Skin epidermis (tissue), 12 donors: ENCODE measurements around the gene PIK3R6.
A peak's percentile ranks its signal among the peaks of the same experiment; 100 is the strongest.

Source experiments
- H3K27ac ChIP-seq, 21 experiments: fragments of 200-600 bp; sonication (generic) in 11 of 21; one replicate each; pipeline ENCODE4 v1.5.0; 2020; ENCODE audit warnings: mild to moderate bottlenecking in 3 of 21, inconsistent platforms in 2 of 21, moderate library complexity in 2 of 21
- H3K4me3 ChIP-seq, 7 experiments: fragments of 200-600 bp; sonication (generic) in 2 of 7; one replicate each; pipeline ENCODE4 v1.5.0; 2020; ENCODE audit warnings: inconsistent platforms in 2 of 7, mild to moderate bottlenecking in 2 of 7, moderate library complexity in 1 of 7

Gene PIK3R6

GRCh38 chr17:8875957-8876356 is 8.5 kb upstream of the PIK3R6 start:
- Histone ChIP-seq H3K27ac (no peak overlapping the region), H3K4me3 (no peak overlapping the region)

- Histone ChIP-seq H3K4me3 (no peak overlapping the region), H3K27ac (no peak overlapping the region)
These were observed 8.0 kb upstream of the PIK3R6 start for GRCh38 chr17:8875436-8875835.

DNA sequence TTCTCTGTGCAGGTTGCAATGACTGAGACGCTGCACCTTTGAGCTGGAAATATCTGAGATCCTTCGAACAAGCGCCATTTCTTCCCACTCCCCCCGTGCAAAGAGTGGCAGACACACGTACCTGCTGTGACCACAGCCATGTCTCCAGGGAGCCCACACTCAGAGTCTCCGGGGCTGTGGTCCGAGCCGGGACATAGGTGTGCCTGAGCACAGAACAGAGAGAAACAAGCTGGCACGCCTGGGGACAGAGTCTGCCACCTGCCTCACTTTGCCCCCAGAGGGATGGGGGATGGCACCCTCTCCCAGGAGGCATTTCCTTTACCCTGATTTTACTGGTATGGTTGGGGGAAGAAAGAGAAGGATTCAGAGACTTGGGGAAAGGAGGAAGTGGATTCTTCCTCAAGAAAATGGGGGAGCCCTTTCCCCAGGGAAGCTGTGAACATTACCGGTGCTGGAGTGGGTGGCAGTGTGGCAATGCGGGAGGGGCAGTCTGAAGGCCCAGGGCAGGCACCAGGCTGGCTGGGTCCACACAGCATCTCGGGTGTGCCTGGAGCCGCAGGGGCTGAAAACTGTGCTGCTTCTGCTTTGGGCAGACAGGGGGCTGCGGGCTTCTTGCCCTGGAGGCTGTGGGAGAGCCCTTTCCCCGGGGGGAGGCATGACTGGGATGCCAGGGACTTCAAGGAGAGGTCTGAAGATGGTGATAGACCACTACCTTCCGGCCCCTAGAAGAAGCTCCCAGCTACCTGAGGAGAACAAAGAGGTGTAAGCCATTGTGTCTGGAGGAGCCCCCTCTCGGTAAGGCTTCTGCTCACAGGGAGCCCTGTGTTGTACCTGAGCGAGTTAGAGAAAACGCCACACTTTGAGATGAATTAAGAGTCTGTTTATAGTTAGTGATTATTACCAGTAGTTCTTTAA is 6.6 kb upstream of the PIK3R6 start:
- H3K27ac ChIP-seq: no peak overlapping the region
- H3K4me3 ChIP-seq: no peak overlapping the region

DNA sequence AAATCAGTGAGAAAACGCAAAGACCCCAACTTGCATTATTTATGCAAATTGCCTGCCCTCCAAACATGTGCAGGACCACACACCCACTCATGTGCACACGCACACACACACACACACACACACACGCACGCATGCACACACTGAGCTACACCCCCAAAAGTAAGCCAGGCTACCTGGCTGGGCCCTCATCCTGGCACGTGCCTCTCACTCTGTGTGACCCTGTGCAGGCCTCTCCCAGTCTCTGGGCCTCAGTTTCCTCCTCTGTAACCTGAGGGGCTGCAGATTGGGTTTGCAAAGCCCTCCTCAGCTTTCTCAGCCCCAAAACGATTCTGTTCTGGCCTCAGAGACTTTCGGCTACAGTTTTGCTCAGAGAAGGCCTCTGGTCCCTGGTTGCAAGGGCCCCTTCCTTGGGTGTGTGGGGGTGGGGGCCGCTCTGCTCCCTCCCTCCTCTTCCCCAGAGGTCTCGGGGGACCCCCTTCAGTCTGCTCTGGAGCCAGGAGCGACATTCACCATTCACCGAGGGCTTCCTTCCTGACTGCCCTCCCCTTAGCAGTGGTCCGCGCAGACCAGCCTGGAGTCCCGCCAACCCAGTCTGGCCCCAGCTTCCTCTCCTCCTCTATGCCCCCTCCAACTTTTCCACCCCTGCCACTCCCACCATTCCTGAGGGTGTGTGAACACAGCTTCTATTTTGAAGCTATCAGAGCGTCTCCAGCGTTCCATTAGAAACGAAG is 5.4 kb upstream of the PIK3R6 start:
- no peak overlapping the region for H3K4me3 ChIP-seq
- no peak overlapping the region for H3K27ac ChIP-seq

DNA sequence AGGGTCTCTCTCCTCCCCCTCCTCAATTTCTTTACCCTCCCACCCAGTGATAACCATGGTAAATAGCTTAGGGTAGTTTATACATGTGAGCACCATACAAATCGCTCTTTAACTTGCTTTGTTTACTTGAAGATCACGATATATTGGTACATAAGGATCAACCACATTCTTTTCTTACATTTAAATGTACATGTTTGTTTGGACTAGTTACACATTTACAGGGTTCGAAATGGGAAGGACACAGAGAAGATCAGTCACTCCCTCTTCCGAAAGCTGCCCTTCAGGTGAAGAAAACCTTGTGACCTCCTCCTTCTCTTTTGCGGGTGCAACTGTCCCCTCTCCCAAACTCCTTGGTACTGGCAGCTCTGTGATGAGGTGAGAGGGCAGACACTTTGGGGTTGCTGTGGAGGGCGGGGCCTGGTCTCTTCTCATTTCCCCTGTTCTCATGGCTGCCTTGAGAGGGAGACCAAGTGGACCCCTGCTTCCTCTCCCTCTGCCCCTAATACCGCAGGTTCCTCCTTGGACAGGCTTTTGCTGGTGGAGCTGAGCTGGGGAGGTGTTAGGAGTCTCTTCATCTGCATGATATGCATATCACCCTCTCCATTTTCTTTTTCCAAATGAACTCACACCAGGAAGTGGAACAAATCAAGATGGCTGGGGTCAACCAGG is 4.7 kb upstream of the PIK3R6 start:
- Histone ChIP-seq H3K4me3 (no peak overlapping the region), H3K27ac (no peak overlapping the region)

DNA sequence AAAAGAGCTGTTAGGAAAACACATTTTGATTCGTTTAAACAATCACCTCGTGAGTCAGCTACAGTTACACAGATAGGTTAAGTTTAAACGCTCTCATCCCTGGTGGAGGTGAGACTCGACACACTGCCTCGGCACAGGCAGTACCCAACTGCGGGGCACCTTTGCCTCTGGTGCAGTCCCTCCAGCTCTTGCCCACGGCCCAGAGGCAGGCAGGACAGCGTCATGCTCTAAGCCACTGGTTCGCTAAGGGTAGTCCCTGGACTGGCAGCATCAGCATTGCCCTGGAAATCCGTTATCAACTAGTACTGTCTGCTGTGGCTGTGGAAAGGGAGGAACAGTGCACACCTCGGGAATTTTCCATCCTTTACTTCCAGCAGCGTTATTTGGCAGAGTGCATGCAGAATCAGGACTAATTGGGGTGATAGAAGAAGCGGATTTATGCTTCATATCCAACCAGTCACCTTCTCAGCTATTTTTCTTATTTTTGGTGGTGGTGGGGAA is 3.7 kb upstream of the PIK3R6 start:
- Histone ChIP-seq H3K27ac (no peak overlapping the region), H3K4me3 (no peak overlapping the region)

- Histone ChIP-seq H3K4me3 (no peak overlapping the region), H3K27ac (no peak overlapping the region)
These were observed 3.0 kb upstream of the PIK3R6 start for GRCh38 chr17:8870406-8871040.

DNA sequence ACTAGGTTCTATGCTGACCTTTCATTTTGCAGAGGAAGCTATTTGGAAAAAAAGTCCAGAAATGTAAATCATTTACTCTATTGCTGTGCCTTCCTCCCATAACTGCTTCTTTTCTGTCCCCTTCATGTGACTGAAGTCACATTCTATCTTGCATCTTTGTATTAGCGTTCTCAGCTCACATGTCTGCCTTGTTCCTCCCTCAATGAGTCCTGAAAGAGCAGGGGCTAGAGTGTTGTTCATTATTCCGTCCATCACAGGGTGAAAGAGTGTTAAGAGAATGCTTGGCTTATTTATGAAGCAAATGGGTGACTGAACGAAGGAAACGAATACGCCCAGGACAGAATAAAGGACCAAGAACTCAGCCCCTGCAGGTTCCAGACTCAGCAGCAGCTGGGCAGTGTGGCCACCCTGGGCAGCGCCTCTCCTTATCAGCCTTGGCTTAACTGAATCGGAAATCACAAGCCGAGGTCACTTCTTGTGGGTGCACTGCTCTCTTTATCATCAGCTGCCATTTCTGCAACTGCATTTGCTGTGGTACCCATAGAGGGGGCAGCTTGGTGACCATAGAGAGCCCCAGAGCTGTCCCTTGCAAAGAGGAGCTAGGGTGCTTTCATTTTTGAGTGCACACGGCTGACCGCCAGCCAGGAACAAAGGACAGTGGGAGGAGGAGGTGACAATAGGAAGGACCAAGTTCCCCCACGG is 1.8 kb upstream of the PIK3R6 start:
- H3K4me3 ChIP-seq: no peak overlapping the region
- H3K27ac ChIP-seq: no peak overlapping the region

DNA sequence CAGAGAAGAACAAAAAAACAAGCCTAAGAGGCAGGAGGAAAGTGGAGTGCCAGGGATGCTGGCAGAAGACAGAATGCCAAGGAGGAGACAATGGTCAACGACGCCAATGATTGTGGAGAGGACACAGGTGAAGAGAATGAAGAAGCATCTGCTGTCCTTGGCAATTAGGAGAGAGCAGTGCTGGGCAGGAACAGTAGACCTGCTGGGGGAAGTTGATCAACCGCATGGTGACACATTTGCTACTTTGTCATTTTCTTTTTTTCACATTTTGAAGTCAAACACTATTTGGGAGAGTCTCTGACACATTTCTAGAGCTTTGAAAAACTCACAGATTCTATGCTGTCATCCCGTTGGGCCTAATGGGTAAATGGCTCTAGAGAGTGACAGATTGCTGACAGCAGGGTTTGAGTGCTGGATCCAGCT is 1.1 kb upstream of the PIK3R6 start:
- H3K4me3 ChIP-seq: no peak overlapping the region
- H3K27ac ChIP-seq: no peak overlapping the region

GRCh38 chr17:8868092-8868491 is 618 bp upstream of the PIK3R6 start:
- no peak overlapping the region for H3K27ac ChIP-seq
- H3K4me3 ChIP-seq: no peak overlapping the region

DNA sequence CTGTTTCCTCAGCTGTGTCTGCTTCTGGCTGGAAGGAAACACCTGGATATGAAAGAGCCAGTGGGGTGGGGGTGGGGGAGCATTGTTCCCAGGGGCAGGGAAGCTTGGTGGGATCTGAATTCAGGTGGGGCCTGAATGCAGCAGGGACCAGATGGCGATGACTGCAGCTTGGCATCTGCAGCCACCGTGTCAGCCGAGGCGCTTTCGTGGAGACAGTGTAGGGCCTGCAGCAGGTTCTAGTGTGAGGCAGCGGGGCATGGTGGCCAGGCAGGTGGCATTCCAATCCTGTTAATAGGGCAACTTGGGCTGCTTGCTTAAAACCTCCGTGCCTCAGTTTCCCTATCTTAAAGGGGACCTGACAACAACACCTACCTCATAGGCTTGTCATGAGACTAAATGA is 1.7 kb downstream of the PIK3R6 start:
- no peak overlapping the region for H3K27ac ChIP-seq
- no peak overlapping the region for H3K4me3 ChIP-seq

- H3K27ac ChIP-seq: no peak overlapping the region
- H3K4me3 ChIP-seq: no peak overlapping the region
These were observed 2.1 kb downstream of the PIK3R6 start for GRCh38 chr17:8865385-8865784.

DNA sequence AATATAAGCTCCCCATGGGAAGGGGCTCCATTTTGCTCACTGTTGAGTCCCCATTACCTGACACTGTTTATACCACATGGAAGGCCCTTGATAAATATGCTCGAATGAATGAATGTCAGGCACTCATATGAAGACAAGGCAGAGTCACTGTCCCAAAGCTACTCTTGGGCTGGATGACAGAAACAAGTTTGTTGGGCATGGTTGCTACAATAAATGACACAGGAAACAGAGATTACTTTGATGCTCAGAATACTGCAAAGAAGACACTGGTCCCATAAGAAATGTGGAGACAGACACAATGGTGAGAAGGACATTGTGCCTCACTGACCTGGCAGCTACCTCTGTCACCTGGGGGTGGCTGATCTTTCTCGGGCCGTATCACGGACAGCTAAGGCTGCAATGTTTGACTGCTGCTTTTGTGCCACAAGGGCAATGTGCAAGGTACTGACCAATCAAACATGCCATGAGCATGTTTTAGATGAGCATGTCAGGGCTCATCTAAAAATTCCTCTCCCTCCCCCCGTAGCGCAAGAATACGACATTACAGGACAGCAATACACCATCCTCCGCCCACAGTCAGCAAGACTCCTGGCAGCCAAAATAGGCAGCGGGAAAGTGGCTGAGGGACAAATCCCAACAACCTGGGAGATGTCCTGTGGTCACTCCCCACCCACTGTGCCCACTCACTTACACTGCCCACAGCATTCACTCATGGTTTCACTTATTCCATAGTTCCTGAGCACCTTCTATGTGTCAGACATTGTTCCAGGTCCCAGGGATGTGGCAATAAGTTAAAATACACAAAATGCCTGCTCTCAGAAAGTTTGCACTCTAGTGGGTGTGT is 5.0 kb downstream of the PIK3R6 start:
- Histone ChIP-seq H3K27ac (no peak overlapping the region), H3K4me3 (no peak overlapping the region)

DNA sequence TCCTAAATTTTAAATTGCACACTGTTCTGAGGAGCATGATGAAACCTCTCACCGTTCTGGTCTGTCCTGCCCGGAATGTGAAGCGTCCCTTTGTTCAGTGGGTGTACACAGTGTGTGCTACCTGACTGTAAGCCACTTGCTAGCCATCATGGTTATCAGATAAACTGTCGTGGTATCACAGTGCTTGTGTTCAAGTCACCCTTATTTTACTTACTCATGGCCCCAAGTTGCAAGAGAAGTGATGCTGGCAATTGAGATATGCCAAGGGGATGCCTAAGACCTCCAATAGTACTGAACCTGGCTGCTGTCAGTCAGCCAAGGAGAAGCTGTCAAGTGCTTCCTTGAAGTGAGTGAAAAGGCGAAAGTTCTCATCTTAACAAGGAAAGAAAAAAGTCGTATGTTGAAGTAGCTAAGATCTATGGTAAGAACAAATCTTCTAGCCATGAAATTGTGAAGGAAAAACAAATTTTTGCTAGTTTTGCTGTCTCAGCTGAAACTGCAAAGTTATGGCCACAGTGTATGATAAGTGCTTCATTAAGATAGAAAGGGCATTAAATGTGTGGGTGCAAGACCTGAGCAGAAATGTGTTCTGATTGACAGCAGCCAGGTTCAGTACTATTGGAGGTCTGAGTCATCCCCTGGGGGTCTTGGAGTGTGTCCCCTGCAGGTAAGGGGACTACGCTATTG is 5.8 kb downstream of the PIK3R6 start:
- Histone ChIP-seq H3K4me3 (no peak overlapping the region), H3K27ac (no peak overlapping the region)

DNA sequence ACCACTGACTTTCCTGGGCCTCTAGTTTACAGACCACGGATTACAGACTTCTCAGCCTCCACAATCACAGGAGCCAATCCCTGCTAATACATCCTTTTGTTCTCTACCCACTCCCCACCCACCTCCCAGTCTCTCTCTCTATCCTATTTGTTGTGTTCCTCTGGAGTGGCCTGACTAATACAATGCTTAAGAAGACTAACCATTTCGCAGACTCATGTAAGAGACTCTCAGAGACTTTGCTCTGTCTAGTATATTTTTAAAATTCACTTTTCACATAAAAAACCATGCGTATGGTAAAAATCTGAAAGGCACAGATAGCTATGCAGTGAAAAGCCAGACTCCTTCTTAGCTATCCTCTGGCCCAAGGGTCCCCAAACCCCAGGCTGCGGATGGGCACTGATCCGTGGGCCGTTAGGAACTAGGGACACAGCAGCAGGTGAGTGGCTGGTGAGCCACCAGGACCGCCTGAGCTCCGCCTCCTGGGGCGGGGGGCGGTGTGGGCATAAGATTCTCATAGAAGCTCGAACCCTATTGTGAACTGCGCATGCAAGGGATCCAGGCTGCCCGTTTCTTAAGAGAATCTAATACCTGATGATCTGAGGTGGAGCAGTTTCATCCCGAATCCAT is 7.6 kb downstream of the PIK3R6 start:
- H3K27ac ChIP-seq: peak overlapping the region in 1 of 21 experiments; percentile 38

GRCh38 chr17:8859027-8859803 is 8.3 kb downstream of the PIK3R6 start:
- no peak overlapping the region for H3K4me3 ChIP-seq
- H3K27ac ChIP-seq: peak overlapping the region in 5 of 21 experiments; percentile 3 to 67 (median 27)

More for the DNA sequence above, 7.6 kb downstream of the PIK3R6 start:
- no peak overlapping the region for H3K4me3 ChIP-seq

GRCh38 chr17:8857919-8858318 is 9.6 kb downstream of the PIK3R6 start:
- H3K4me3 ChIP-seq: no peak overlapping the region

More at GRCh38 chr17:8857919-8858318, 9.6 kb downstream of the PIK3R6 start:
- H3K27ac ChIP-seq: peak overlapping the region in 1 of 21 experiments; percentile 38
